ENCODE results near the gene PRRT1B.

The PRRT1B gene

GRCh38 chr9:131606896-131607567 is 61.7 kb downstream of the PRRT1B start:
- TF ChIP-seq ZNF70 (CRISPR knock-in tag; IDR thresholded peaks at IDR 0.05), result no peak
- no peak for TF ChIP-seq BACH2 (CRISPR knock-in tag; IDR thresholded peaks at IDR 0.05; ENCODE audit: borderline replicate concordance)
- no peak for TF ChIP-seq ISL1 (CRISPR knock-in tag; IDR thresholded peaks at IDR 0.05)
- TF ChIP-seq ESRRG (CRISPR knock-in tag; IDR thresholded peaks at IDR 0.05), result no peak
- TF ChIP-seq, protein P1, sequence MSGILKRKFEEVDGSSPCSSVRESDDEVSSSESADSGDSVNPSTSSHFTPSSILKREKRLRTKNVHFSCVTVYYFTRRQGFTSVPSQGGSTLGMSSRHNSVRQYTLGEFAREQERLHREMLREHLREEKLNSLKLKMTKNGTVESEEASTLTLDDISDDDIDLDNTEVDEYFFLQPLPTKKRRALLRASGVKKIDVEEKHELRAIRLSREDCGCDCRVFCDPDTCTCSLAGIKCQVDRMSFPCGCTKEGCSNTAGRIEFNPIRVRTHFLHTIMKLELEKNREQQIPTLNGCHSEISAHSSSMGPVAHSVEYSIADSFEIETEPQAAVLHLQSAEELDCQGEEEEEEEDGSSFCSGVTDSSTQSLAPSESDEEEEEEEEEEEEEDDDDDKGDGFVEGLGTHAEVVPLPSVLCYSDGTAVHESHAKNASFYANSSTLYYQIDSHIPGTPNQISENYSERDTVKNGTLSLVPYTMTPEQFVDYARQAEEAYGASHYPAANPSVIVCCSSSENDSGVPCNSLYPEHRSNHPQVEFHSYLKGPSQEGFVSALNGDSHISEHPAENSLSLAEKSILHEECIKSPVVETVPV (CRISPR knock-in tag; IDR thresholded peaks at IDR 0.05), result no peak
- TF ChIP-seq TCF4 (CRISPR knock-in tag; IDR thresholded peaks at IDR 0.05; ENCODE audit: borderline replicate concordance), result no peak
- TF ChIP-seq ZNF8 (CRISPR knock-in tag; IDR thresholded peaks at IDR 0.05), result no peak
- TF ChIP-seq ZNF565 (CRISPR knock-in tag; conservative IDR thresholded peaks at IDR 0.05; ENCODE audit: low read depth), result no peak
- no peak for TF ChIP-seq GLIS3 (CRISPR knock-in tag; IDR thresholded peaks at IDR 0.05)
- no peak for TF ChIP-seq CSDC2 (CRISPR knock-in tag; IDR thresholded peaks at IDR 0.05)
- no peak for TF ChIP-seq ARNTL (CRISPR knock-in tag; IDR thresholded peaks at IDR 0.05; ENCODE audit: borderline replicate concordance, low read depth)
- TF ChIP-seq TOX (CRISPR knock-in tag; IDR thresholded peaks at IDR 0.05; ENCODE audit: borderline replicate concordance), result no peak
- TF ChIP-seq, protein P2, sequence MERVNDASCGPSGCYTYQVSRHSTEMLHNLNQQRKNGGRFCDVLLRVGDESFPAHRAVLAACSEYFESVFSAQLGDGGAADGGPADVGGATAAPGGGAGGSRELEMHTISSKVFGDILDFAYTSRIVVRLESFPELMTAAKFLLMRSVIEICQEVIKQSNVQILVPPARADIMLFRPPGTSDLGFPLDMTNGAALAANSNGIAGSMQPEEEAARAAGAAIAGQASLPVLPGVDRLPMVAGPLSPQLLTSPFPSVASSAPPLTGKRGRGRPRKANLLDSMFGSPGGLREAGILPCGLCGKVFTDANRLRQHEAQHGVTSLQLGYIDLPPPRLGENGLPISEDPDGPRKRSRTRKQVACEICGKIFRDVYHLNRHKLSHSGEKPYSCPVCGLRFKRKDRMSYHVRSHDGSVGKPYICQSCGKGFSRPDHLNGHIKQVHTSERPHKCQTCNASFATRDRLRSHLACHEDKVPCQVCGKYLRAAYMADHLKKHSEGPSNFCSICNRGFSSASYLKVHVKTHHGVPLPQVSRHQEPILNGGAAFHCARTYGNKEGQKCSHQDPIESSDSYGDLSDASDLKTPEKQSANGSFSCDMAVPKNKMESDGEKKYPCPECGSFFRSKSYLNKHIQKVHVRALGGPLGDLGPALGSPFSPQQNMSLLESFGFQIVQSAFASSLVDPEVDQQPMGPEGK (CRISPR knock-in tag; IDR thresholded peaks at IDR 0.05; ENCODE audit: borderline replicate concordance), result no peak
- TF ChIP-seq SNAI2 (CRISPR knock-in tag; IDR thresholded peaks at IDR 0.05), result no peak
- no peak for TF ChIP-seq OSR1 (CRISPR knock-in tag; IDR thresholded peaks at IDR 0.05)
- TF ChIP-seq PPARA (CRISPR knock-in tag; IDR thresholded peaks at IDR 0.05; ENCODE audit: borderline replicate concordance), result no peak
- no peak for TF ChIP-seq ZC3H10 (CRISPR knock-in tag; IDR thresholded peaks at IDR 0.05)

DNA sequence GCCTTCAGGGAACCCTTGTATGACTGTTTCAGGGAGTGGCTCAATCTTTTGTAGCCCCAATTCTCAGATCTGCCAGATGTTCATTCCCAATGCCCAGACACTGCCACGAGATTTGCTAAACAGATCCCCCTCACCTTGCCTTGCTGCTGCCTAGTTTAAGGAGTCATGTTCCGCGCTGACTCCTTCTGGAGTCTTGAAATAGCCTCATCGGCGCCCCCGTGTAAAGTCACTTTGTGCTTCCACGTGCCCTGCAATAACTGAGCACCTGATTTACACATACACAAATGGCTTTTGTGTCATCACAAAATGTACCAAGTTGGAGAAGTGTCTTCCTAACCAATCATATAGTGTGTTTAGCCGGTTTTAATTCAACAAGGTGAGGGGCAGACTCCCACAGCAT is 62.3 kb downstream of the PRRT1B start:
- TF ChIP-seq, protein P3, sequence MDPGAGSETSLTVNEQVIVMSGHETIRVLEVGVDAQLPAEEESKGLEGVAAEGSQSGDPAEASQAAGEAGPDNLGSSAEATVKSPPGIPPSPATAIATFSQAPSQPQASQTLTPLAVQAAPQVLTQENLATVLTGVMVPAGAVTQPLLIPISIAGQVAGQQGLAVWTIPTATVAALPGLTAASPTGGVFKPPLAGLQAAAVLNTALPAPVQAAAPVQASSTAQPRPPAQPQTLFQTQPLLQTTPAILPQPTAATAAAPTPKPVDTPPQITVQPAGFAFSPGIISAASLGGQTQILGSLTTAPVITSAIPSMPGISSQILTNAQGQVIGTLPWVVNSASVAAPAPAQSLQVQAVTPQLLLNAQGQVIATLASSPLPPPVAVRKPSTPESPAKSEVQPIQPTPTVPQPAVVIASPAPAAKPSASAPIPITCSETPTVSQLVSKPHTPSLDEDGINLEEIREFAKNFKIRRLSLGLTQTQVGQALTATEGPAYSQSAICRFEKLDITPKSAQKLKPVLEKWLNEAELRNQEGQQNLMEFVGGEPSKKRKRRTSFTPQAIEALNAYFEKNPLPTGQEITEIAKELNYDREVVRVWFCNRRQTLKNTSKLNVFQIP (CRISPR knock-in tag; IDR thresholded peaks at IDR 0.05; ENCODE audit: borderline replicate concordance, low read depth), result no peak
- no peak for TF ChIP-seq ZNF8 (CRISPR knock-in tag; IDR thresholded peaks at IDR 0.05)
- no peak for TF ChIP-seq ARNTL (CRISPR knock-in tag; IDR thresholded peaks at IDR 0.05; ENCODE audit: borderline replicate concordance, low read depth)
- TF ChIP-seq PPARA (CRISPR knock-in tag; IDR thresholded peaks at IDR 0.05; ENCODE audit: borderline replicate concordance), result no peak
- TF ChIP-seq SNAI2 (CRISPR knock-in tag; IDR thresholded peaks at IDR 0.05), result no peak
- no peak for TF ChIP-seq ZNF565 (CRISPR knock-in tag; conservative IDR thresholded peaks at IDR 0.05; ENCODE audit: low read depth)
- TF ChIP-seq, protein P1 (CRISPR knock-in tag; IDR thresholded peaks at IDR 0.05), result no peak
- TF ChIP-seq, protein P4, sequence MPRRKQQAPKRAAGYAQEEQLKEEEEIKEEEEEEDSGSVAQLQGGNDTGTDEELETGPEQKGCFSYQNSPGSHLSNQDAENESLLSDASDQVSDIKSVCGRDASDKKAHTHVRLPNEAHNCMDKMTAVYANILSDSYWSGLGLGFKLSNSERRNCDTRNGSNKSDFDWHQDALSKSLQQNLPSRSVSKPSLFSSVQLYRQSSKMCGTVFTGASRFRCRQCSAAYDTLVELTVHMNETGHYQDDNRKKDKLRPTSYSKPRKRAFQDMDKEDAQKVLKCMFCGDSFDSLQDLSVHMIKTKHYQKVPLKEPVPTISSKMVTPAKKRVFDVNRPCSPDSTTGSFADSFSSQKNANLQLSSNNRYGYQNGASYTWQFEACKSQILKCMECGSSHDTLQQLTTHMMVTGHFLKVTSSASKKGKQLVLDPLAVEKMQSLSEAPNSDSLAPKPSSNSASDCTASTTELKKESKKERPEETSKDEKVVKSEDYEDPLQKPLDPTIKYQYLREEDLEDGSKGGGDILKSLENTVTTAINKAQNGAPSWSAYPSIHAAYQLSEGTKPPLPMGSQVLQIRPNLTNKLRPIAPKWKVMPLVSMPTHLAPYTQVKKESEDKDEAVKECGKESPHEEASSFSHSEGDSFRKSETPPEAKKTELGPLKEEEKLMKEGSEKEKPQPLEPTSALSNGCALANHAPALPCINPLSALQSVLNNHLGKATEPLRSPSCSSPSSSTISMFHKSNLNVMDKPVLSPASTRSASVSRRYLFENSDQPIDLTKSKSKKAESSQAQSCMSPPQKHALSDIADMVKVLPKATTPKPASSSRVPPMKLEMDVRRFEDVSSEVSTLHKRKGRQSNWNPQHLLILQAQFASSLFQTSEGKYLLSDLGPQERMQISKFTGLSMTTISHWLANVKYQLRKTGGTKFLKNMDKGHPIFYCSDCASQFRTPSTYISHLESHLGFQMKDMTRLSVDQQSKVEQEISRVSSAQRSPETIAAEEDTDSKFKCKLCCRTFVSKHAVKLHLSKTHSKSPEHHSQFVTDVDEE (CRISPR knock-in tag; IDR thresholded peaks at IDR 0.05), result no peak
- TF ChIP-seq TOX (CRISPR knock-in tag; IDR thresholded peaks at IDR 0.05; ENCODE audit: borderline replicate concordance), result no peak
- no peak for TF ChIP-seq ZC3H10 (CRISPR knock-in tag; IDR thresholded peaks at IDR 0.05)
- TF ChIP-seq CSDC2 (CRISPR knock-in tag; IDR thresholded peaks at IDR 0.05), result no peak
- TF ChIP-seq TCF4 (CRISPR knock-in tag; IDR thresholded peaks at IDR 0.05; ENCODE audit: borderline replicate concordance), result no peak
- TF ChIP-seq OSR1 (CRISPR knock-in tag; IDR thresholded peaks at IDR 0.05), result no peak
- no peak for TF ChIP-seq ZNF70 (CRISPR knock-in tag; IDR thresholded peaks at IDR 0.05)
- TF ChIP-seq ISL1 (CRISPR knock-in tag; IDR thresholded peaks at IDR 0.05), result no peak
- no peak for TF ChIP-seq ESRRG (CRISPR knock-in tag; IDR thresholded peaks at IDR 0.05)
- TF ChIP-seq CREB5 (CRISPR knock-in tag; IDR thresholded peaks at IDR 0.05; ENCODE audit: low read depth), result no peak
- TF ChIP-seq ZFP3 (CRISPR knock-in tag; IDR thresholded peaks at IDR 0.05), result no peak
- TF ChIP-seq ZFP30 (CRISPR knock-in tag; IDR thresholded peaks at IDR 0.05), result no peak
- ATAC-seq, result no peak

More at GRCh38 chr9:131606896-131607567, 61.7 kb downstream of the PRRT1B start:
- ATAC-seq, result no peak
